ENCODE measurements around the gene CDCA4. TPM values are rescaled to one million over a fixed set of nuclear protein-coding genes. Genes with fewer than 3 reads are reported as not detected.

The CDCA4 gene
- total RNA-seq, 4 donors from 2014 or later, result 5.7 to 8.5 (median 6.7) TPM

DNA sequence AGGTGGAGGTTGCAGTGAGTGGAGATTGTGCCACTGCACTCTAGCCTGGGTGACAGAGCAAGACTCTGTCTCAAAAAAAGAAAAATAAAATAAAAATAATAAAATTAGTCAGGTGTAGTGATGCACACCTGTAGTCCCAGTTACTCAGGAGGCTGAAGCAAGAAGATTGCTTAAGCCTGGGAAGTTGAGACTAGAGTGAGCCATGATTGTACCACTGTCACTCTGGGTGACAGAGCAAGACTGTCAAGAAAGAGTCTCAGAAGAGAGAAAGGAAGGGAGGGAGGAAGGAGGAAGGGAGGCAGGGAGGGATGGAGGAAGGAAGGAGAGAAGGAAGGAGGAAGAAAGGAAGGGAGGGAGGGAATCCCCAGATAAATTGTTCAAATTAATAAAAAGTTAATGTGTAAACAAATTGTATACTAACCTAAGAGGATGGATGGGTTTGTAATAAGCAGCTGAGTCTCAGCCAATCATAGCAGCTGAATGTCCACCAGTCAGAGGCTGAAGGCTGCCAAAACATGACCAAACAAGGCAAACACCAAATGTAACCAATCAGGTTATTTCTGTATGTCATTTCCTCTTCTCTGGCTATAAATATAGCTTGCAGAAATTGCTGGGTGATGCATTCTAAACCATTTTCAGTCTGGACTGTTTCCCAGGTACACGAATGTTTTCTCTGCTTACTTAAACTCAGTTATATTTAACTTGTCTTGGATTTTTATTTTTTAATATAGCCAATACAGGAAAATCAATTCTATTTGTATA, 6.1 kb upstream of the CDCA4 start:
- TF ChIP-seq EP300 (IDR thresholded peaks at IDR 0.05) (no peak), POLR2A (IDR thresholded peaks at IDR 0.05) (no peak)
- TF ChIP-seq, protein P1, sequence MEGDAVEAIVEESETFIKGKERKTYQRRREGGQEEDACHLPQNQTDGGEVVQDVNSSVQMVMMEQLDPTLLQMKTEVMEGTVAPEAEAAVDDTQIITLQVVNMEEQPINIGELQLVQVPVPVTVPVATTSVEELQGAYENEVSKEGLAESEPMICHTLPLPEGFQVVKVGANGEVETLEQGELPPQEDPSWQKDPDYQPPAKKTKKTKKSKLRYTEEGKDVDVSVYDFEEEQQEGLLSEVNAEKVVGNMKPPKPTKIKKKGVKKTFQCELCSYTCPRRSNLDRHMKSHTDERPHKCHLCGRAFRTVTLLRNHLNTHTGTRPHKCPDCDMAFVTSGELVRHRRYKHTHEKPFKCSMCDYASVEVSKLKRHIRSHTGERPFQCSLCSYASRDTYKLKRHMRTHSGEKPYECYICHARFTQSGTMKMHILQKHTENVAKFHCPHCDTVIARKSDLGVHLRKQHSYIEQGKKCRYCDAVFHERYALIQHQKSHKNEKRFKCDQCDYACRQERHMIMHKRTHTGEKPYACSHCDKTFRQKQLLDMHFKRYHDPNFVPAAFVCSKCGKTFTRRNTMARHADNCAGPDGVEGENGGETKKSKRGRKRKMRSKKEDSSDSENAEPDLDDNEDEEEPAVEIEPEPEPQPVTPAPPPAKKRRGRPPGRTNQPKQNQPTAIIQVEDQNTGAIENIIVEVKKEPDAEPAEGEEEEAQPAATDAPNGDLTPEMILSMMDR (IDR thresholded peaks at IDR 0.05), result no peak
- 49% methylated on average over 1 of the region's 1 CpG for WGBS, 2 donors
- no peaks in the 10 kb centered on the region for H3K9me3 ChIP-seq
- no peaks in the 10 kb centered on the region for H3K36me3 ChIP-seq
- H3K27me3 ChIP-seq, result no peaks in the 10 kb centered on the region
- H3K4me1 ChIP-seq, result peaks cover 0 to 8% (median under 1%) of the 10 kb centered on the region in 4 donors
- H3K27ac ChIP-seq, result no peak overlapping the region
- H3K4me3 ChIP-seq, result no peak overlapping the region
- DNase-seq (ENCODE audit: low spot score in 2 of 2), result no peak

DNA sequence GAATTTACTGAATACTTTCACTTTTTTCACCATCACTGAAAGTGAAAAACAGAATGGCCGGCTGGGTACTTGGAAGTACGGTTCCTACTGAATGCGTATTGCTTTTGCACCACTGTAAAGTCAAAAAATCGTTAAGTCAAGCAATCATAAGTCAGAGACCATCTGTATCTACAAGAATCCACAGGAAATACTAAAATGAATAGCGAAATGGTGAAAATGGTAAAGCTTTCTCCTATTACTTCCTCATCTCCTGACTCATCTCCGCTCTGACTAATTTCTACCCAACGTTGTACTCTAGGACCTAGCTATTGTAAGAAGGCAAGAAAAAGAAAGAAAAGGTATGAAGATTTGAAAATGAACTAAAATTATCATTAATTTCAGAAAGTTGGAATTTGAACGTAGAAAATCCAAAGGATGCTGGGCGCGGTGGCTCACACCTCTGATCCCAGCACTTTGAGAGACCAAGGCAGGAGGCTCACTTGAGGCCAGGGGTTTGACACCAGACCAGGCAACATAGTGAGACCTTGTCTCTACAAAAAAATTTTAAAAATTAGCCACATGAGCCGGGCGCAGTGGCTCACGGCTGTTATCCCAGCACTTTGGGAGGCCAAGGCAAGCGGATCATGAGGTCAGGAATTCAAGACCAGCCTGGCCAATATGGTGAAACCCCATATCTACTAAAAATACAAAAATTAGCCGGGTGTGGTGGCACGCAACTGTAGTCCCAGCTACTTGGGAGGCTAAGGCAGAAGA, 5.3 kb upstream of the CDCA4 start:
- H3K4me3 ChIP-seq, result no peak overlapping the region
- H3K4me1 ChIP-seq, result peaks cover 0 to 13% (median 2%) of the 10 kb centered on the region in 4 donors
- no peaks in the 10 kb centered on the region for H3K36me3 ChIP-seq
- TF ChIP-seq, protein P1 (IDR thresholded peaks at IDR 0.05), result no peak
- no peak for TF ChIP-seq POLR2A (IDR thresholded peaks at IDR 0.05)
- TF ChIP-seq EP300 (IDR thresholded peaks at IDR 0.05), result no peak
- H3K9me3 ChIP-seq, result no peaks in the 10 kb centered on the region
- no peak overlapping the region for H3K27ac ChIP-seq
- 89 to 91% methylated on average over 16 of the region's 16 CpGs for WGBS, 2 donors
- no peak for DNase-seq (ENCODE audit: low spot score in 2 of 2)
- no peaks in the 10 kb centered on the region for H3K27me3 ChIP-seq

DNA sequence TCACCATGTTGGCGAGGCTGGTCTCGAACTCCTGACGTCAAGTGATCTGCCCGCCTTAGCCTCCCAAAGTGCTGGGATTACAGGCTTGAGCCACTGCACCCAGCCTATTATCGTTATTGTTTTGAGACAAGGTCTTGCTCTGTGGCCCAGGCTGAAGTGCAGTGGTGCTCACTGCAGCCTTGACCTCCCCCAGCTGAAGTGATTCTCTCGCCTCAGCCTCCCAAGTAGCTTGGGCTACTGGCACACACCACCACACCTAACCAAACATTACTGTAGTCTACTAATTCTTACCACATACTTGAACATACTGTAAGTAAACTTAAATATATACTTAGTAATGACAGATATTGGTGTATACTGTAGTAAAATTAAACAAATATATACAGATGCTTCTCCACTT, 4.5 kb upstream of the CDCA4 start:
- no peak overlapping the region for H3K27ac ChIP-seq
- no peaks in the 10 kb centered on the region for H3K36me3 ChIP-seq
- no peak for DNase-seq (ENCODE audit: low spot score in 2 of 2)
- no peaks in the 10 kb centered on the region for H3K27me3 ChIP-seq
- no peak overlapping the region for H3K4me3 ChIP-seq
- H3K9me3 ChIP-seq, result no peaks in the 10 kb centered on the region
- H3K4me1 ChIP-seq, result peaks cover 0 to 15% (median 3%) of the 10 kb centered on the region in 4 donors
- 95 to 96% methylated on average over 6 of the region's 6 CpGs for WGBS, 2 donors
- TF ChIP-seq EP300 (IDR thresholded peaks at IDR 0.05) (no peak), POLR2A (IDR thresholded peaks at IDR 0.05) (no peak)
- TF ChIP-seq, protein P1 (IDR thresholded peaks at IDR 0.05), result no peak

DNA sequence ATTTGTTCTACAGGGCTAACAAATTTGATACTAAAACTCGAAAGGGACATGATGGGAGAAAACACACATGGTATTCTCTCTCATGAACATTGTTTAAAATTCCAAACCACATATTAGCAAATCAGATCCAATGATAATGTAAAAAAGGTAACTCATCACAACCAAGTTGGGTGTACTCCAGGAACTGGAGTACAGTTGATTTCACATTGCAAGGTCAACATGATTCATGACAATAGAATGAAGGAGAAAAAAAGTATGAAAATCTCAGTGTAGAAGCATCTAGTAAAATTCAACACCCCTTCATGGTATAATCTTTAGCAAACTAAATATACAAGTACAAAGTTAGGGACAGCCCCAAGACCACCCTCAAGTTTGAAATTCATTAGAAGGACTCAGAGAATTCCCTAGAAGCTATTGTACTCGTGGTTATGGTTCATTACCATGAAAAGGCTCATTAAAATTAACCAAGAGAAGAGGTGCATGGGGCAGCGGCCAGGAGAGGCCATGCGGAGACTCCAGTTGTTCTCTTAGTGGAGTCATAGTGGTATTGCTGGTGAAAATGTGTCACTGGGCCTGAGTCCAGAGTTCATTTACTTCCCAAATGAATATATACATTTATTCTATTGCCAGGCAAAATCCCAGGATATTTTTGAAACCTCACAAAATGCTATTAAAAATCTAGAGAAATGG, 3.1 kb upstream of the CDCA4 start:
- Histone ChIP-seq H3K27ac (no peak overlapping the region), H3K36me3 (no peaks in the 10 kb centered on the region), H3K4me3 (no peak overlapping the region), H3K27me3 (no peaks in the 10 kb centered on the region), H3K4me1 (peaks cover 0 to 30% (median 14%) of the 10 kb centered on the region in 4 donors), H3K9me3 (no peaks in the 10 kb centered on the region)
- whole genome bisulfite sequencing, 2 donors, result 62 to 70% methylated on average over 4 of the region's 4 CpGs
- TF ChIP-seq POLR2A (IDR thresholded peaks at IDR 0.05), result no peak
- TF ChIP-seq, protein P1 (IDR thresholded peaks at IDR 0.05), result no peak
- no peak for TF ChIP-seq EP300 (IDR thresholded peaks at IDR 0.05)
- DNase-seq (ENCODE audit: low spot score in 2 of 2), result no peak

All from tibial nerve (tissue), 4 donors.